ENCODE results near the gene RNF31. TPM values are rescaled to one million over a fixed set of nuclear protein-coding genes. Genes with fewer than 3 reads are reported as not detected.

RNF31 gene
- total and polyA plus RNA-seq, 2 of the 13 experiments (the other 11 are each of a cell fraction or from before 2014, with no cell fraction given): 48.2 to 86.8 TPM

- no peak for TF ChIP-seq ZBTB14 (CRISPR knock-in tag; IDR thresholded peaks at IDR 0.05)
- no peak for TF ChIP-seq THRA (CRISPR knock-in tag; IDR thresholded peaks at IDR 0.05; ENCODE audit: borderline replicate concordance)
- TF ChIP-seq TFDP1 (CRISPR knock-in tag; IDR thresholded peaks at IDR 0.05; ENCODE audit: borderline replicate concordance): no peak
- TF ChIP-seq IRF9 (CRISPR knock-in tag; IDR thresholded peaks at IDR 0.05; ENCODE audit: borderline replicate concordance): 0 out of 2 replicates have a peak, but pooled peaks have one; percentile 15
- TF ChIP-seq ZC3H4 (CRISPR knock-in tag; IDR thresholded peaks at IDR 0.05; ENCODE audit: borderline replicate concordance): 0 out of 2 replicates have a peak, but pooled peaks have one; percentile 32
- TF ChIP-seq ZNF570 (CRISPR knock-in tag; IDR thresholded peaks at IDR 0.05; ENCODE audit: borderline replicate concordance): no peak
- TF ChIP-seq ZFP82 (CRISPR knock-in tag; IDR thresholded peaks at IDR 0.05; ENCODE audit: borderline replicate concordance): no peak
- TF ChIP-seq ZFP1 (CRISPR knock-in tag; IDR thresholded peaks at IDR 0.05): no peak
- TF ChIP-seq HOXA7 (CRISPR knock-in tag; IDR thresholded peaks at IDR 0.05): no peak
- no peak for TF ChIP-seq ARNT2 (CRISPR knock-in tag; IDR thresholded peaks at IDR 0.05; ENCODE audit: low read depth)
- no peak for TF ChIP-seq NCOA1 (CRISPR knock-in tag; IDR thresholded peaks at IDR 0.05)
- TF ChIP-seq ZSCAN5A (CRISPR knock-in tag; IDR thresholded peaks at IDR 0.05; ENCODE audit: borderline replicate concordance): no peak
- TF ChIP-seq ZNF354B (CRISPR knock-in tag; IDR thresholded peaks at IDR 0.05): no peak
- TF ChIP-seq MZF1 (CRISPR knock-in tag; IDR thresholded peaks at IDR 0.05; ENCODE audit: borderline replicate concordance): no peak
- no peak for TF ChIP-seq MXD1 (CRISPR knock-in tag; IDR thresholded peaks at IDR 0.05)
- TF ChIP-seq PRDM10 (CRISPR knock-in tag; IDR thresholded peaks at IDR 0.05; ENCODE audit: low read depth): no peak
- TF ChIP-seq FOXP1 (IDR thresholded peaks at IDR 0.05): no peak
- TF ChIP-seq FOXP1 (CRISPR knock-in tag; IDR thresholded peaks at IDR 0.05): no peak
Observed at GRCh38 chr14:24137529-24138395, 9.5 kb upstream of the RNF31 start (continued).

Data from HepG2 (cell line).